ENCODE measurements around the gene CHAC1. TPM values are rescaled to one million over a fixed set of nuclear protein-coding genes. Genes with fewer than 3 reads are reported as not detected.

CHAC1 gene
- total RNA-seq, 1 donor: 13.4 TPM

- no peak for TF ChIP-seq CTCF (IDR thresholded peaks at IDR 0.05; ENCODE audit: insufficient read depth, low read depth, low read length)
- no peak overlapping the region for H3K4me3 ChIP-seq (ENCODE audit: low read depth, low read length)
- peak; percentile 55 for DNase-seq (ENCODE audit: low read depth)
These were observed 32.5 kb downstream of the CHAC1 start for GRCh38 chr15:40985541-40986330.

GRCh38 chr15:40986820-40987219, 33.5 kb downstream of the CHAC1 start:
- no peak for TF ChIP-seq CTCF (IDR thresholded peaks at IDR 0.05; ENCODE audit: insufficient read depth, low read depth, low read length)
- no peak for DNase-seq (ENCODE audit: low read depth)
- H3K4me3 ChIP-seq (ENCODE audit: low read depth, low read length): no peak overlapping the region

- no peak for DNase-seq (ENCODE audit: low read depth)
- TF ChIP-seq CTCF (IDR thresholded peaks at IDR 0.05; ENCODE audit: insufficient read depth, low read depth, low read length): no peak
- H3K4me3 ChIP-seq (ENCODE audit: low read depth, low read length): no peak overlapping the region
These were observed 34.9 kb downstream of the CHAC1 start for GRCh38 chr15:40988156-40988555.

- TF ChIP-seq CTCF (IDR thresholded peaks at IDR 0.05; ENCODE audit: insufficient read depth, low read depth, low read length): no peak
- DNase-seq (ENCODE audit: low read depth): no peak
- no peak overlapping the region for H3K4me3 ChIP-seq (ENCODE audit: low read depth, low read length)
These were observed 36.8 kb downstream of the CHAC1 start for GRCh38 chr15:40990080-40990479.

- DNase-seq (ENCODE audit: low read depth): no peak
- no peak overlapping the region for H3K4me3 ChIP-seq (ENCODE audit: low read depth, low read length)
- TF ChIP-seq CTCF (IDR thresholded peaks at IDR 0.05; ENCODE audit: insufficient read depth, low read depth, low read length): no peak
These were observed 37.5 kb downstream of the CHAC1 start for GRCh38 chr15:40990789-40991188.

GRCh38 chr15:40991355-40991754, 38.1 kb downstream of the CHAC1 start:
- TF ChIP-seq CTCF (IDR thresholded peaks at IDR 0.05; ENCODE audit: insufficient read depth, low read depth, low read length): no peak
- DNase-seq (ENCODE audit: low read depth): no peak
- H3K4me3 ChIP-seq (ENCODE audit: low read depth, low read length): no peak overlapping the region
